GM04503 (cell line): ENCODE results near the gene EPB41L1.

Experiments
- DNase-seq: peaks from one replicate; pipeline ENCODE4 v3.0.0-alpha.2; 2012; ENCODE audit warnings: low read depth

EPB41L1 gene

DNA sequence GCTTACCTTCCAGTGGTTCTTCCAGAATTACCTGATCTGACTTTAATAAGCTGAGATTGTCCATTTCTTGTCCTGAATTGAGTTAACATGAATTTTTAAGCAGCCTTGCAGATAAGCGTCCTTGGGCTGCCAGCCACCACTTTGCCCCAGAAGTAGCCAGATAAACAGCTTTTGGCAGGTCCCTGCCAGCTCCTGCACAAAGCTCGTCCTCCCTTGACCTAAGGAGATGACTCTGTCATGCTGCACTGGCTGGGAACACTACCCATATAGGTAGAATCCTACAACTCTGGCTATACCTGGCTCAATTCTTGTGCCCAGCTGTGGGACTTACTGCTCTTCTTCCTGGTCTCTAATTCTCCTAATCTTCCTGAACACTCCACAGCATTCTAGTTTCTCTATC, 42.1 kb downstream of the EPB41L1 start:
- DNase-seq, result no peak

GRCh38 chr20:36197271-36197670, 42.7 kb downstream of the EPB41L1 start:
- no peak for DNase-seq

GRCh38 chr20:36199345-36200257, 45.1 kb downstream of the EPB41L1 start:
- peak; percentile 33 for DNase-seq

- DNase-seq, result no peak
Measured at GRCh38 chr20:36200451-36200850, 45.9 kb downstream of the EPB41L1 start.

- DNase-seq, result no peak
Measured at GRCh38 chr20:36201198-36201597, 46.7 kb downstream of the EPB41L1 start.

DNA sequence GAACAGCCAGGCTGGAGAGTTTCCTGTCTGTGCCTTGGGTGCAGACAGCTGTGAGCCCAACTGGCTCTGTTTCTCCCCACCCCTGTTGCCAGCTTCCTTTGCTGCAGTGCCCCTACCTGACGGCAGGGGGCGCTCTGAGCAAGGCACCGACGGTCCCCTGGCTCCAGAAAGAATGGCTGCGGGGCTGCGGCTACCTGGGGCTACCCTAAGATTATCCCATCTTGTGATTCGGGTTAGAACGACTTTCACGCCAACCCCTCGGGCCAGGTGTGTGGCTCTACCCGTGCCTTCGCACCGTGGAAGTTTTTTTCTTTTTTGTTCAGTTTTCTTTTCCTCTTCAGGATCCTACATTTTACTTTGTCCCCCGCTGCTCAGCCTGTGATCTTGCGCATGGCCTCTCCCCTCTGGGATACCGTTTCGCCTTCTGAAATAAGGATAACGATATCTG, 48.4 kb downstream of the EPB41L1 start:
- DNase-seq, result no peak

GRCh38 chr20:36203861-36204260, 49.3 kb downstream of the EPB41L1 start:
- no peak for DNase-seq

GRCh38 chr20:36205026-36205425, 50.5 kb downstream of the EPB41L1 start:
- no peak for DNase-seq

DNA sequence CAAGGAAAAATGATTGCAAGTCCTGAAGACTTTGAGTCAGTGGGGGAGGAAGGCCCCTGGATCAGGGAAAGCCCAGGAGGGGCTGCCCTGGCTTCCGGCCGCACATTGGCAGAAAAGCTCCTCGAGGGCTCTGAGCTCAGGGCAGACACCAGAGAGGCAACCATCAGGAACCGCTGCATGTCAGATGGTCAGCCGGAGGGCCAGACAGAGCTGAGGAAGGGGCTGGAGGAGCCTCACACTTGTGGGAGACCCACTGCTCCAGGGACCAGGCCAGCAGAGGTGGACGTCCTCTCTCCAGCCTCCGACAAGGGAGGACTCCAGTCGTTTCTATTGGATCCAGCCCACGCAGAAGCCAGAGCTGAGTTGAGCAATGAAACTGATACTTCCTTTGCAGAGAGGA, 51.5 kb downstream of the EPB41L1 start:
- DNase-seq, result no peak

DNA sequence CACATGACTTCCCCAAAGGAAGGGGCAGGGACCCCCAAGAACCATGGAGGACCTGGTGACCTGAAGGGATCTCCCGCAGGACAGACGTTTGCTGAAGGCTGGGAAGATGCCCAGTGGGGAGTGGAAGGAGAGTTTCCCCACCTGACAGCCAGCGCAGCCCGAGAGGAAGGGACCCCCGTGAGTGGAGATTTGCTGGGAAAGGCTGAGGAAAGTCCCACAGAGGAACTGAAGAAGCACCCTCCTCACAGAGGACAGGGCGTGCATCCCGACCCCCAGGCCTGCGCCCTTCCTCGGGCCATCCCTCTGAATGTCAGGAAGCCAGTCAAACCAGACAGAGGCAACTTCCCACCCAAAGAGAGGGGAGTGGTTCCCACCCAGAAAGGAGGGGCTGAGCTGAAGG, 52.1 kb downstream of the EPB41L1 start:
- DNase-seq, result no peak

DNA sequence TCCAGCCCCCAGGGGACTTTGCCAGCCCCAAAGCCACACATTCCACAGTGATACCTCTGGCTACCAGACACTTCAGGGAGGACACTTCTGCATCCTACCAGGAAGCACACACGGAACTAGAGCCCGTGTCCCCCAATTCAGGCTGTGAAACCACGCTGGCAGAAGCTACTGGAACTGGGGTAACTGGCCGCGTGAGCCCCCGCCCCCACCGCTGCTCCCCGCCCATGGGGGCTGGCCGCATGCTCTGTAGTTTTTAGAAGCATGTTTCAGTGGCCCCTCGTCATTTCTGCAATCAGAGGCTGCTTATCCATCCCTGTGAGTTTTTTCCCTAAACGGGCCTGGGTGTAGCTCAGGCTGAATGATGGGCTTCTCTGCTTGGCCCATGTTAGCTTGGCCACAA, 53.1 kb downstream of the EPB41L1 start:
- DNase-seq, result no peak

- no peak for DNase-seq
Measured at GRCh38 chr20:36208257-36208656, 53.7 kb downstream of the EPB41L1 start.

- DNase-seq, result no peak
Measured at GRCh38 chr20:36210436-36211021, 56.0 kb downstream of the EPB41L1 start.

DNA sequence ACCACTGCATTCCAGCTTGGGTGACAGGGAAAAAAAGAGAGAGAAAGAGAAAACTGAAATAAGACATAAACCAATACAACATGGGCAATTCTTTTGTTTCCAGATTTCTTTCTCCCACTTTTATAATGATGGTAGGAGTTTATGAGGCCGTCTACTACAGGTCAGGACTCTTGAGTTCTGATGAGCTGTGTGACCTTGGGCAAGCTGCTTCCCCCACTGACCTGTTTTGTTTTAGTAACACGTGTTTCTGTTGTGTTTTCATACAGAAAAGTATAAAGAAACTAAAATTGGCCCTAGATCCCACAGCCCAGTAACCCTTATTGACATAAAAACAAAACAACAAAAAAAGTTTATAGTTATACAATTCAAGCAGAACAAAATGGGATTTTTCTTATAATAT, 58.8 kb downstream of the EPB41L1 start:
- DNase-seq, result no peak

GRCh38 chr20:36214684-36215256, 60.2 kb downstream of the EPB41L1 start:
- no peak for DNase-seq

DNA sequence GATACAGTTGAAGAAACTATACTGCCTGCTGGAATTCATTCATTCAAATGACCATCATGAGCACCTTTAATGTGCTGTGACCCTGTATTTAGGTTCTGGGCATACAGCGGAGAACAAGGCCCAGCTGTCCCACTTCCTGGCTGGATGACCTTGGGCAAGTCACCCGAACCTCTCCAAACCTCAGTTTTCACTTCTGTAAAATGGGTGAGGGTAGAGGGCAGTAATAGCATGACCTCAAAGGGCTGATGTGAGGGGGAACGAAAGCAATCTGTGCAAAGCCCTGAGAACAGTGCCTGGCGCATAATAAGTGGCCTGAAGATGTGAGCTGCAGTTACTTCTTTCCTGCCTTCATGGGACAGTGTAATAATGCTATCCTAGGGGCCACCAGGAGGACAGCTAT, 61.2 kb downstream of the EPB41L1 start:
- DNase-seq, result no peak

- no peak for DNase-seq
Measured at GRCh38 chr20:36216314-36217025, 61.9 kb downstream of the EPB41L1 start.

DNA sequence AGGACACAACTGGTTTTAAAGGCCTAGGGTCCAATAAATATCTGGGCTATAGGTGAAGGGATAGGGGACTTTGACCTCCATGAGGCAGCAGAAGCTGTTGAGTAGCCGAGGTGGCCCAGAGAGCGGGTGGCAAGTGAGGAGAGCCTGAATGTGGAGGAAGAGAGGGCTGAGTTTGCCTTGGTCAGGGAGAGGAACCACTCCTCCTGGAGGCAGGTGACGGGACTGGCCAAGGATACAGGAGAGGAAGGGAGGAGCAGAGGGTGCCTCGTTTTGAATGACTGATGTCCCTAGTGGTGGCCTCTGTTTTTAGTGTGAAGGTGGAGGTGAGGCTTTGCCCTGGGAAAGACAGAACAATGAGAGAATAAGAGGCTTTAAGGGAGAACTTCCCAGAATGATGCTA, 62.7 kb downstream of the EPB41L1 start:
- DNase-seq, result no peak

DNA sequence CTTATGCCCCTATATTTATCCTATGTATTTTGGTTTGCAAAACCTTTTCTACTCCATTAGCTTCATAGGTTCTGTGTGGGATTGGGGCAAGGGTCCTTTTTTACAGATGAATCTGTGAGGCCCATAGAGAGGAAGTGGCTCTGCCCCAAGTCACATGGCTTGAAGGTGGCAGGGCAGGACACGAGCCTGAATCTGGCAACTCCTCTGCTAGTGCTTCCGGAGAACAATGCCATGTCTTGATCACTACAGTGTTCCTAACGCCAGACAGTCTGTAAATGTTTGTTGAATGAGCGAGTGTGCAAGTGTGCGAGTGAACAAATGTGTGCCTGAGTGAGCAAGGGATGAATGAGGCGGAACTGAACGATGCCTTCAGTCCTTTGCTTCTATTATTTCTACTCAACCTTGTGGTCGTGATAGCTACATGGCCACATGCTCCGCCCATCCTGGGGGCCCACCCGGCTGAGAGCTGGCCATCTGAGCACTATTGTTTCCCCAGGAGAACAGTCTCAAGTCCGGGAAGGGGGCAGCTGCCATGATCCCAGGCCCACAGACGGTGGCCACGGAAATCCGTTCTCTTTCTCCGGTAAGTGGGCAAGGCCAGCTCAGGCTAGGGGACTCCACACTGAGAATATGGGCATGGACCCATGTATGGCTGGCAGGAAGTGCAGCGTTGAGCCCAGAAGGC, 64.0 kb downstream of the EPB41L1 start:
- DNase-seq, result no peak

GRCh38 chr20:36219671-36220220, 65.2 kb downstream of the EPB41L1 start:
- DNase-seq, result no peak

- DNase-seq, result no peak
Measured at GRCh38 chr20:36225666-36226065, 71.1 kb downstream of the EPB41L1 start.

DNA sequence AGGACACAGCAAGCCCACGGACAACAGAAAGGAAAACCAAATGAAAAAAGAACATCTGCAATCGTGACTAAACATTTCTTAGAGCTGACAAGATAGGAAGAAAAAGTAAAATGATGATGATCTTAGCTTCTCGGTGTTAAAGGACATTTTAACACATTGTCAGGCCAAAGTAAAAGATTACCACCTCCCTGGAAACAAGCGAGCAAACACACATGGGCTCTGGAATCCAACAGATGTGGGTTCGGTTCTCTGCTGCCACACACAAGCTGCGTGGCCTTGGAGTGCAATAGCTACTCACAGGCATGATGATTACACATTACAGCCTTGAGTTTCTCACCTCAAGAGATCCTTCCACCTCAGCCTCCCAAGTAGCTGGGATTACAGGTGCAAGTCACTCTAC, 74.2 kb downstream of the EPB41L1 start:
- DNase-seq, result no peak
